ENCODE data around the gene AUNIP.

DNA sequence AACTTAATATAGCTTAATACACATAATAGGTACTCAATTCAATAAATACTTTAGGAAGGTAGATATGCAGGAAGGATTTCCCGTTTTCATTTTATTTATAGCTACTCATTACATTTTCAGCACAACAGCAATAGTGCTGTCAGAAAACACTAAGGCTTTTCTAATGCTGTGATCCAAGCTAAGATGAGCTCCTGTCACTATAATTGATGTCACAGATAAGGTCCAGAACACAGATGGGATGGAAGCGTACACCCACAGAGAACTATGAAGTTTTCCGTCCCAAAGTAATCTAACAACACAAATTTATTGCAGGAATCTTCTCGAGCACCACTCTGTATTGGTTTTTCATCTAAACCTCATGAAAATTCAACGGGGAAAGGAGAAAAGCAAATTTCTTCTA lies 13.6 kb downstream of the AUNIP start:
- TF ChIP-seq, protein P1, sequence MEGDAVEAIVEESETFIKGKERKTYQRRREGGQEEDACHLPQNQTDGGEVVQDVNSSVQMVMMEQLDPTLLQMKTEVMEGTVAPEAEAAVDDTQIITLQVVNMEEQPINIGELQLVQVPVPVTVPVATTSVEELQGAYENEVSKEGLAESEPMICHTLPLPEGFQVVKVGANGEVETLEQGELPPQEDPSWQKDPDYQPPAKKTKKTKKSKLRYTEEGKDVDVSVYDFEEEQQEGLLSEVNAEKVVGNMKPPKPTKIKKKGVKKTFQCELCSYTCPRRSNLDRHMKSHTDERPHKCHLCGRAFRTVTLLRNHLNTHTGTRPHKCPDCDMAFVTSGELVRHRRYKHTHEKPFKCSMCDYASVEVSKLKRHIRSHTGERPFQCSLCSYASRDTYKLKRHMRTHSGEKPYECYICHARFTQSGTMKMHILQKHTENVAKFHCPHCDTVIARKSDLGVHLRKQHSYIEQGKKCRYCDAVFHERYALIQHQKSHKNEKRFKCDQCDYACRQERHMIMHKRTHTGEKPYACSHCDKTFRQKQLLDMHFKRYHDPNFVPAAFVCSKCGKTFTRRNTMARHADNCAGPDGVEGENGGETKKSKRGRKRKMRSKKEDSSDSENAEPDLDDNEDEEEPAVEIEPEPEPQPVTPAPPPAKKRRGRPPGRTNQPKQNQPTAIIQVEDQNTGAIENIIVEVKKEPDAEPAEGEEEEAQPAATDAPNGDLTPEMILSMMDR (IDR thresholded peaks at IDR 0.05), result no peak
- no peak for TF ChIP-seq POLR2A (IDR thresholded peaks at IDR 0.05)
